ENCODE results near the gene OSBPL5.

DNA sequence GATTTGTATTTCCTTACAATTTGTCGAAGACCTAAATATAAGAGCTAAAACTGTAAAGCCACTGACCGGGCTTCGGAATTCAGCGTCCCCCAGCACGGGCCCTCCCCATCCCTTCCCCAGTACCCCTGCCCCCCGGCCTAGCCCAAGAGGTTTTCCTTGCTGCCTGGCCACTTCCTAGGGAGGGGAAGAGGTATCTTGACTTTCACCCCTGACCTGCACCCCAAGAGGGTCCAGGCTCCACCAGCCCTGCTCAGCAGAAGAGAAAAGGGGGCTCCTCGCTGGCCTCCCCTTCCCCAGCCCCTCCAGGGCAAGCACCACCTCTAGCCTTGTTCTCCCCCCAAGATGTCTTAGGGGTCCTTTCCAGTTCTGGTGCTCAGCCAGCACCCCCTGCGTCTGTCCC lies 81.8 kb downstream of the OSBPL5 start:
- TF ChIP-seq, protein P1, sequence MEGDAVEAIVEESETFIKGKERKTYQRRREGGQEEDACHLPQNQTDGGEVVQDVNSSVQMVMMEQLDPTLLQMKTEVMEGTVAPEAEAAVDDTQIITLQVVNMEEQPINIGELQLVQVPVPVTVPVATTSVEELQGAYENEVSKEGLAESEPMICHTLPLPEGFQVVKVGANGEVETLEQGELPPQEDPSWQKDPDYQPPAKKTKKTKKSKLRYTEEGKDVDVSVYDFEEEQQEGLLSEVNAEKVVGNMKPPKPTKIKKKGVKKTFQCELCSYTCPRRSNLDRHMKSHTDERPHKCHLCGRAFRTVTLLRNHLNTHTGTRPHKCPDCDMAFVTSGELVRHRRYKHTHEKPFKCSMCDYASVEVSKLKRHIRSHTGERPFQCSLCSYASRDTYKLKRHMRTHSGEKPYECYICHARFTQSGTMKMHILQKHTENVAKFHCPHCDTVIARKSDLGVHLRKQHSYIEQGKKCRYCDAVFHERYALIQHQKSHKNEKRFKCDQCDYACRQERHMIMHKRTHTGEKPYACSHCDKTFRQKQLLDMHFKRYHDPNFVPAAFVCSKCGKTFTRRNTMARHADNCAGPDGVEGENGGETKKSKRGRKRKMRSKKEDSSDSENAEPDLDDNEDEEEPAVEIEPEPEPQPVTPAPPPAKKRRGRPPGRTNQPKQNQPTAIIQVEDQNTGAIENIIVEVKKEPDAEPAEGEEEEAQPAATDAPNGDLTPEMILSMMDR (IDR thresholded peaks at IDR 0.05), result no peak
- no peak for TF ChIP-seq POLR2A (IDR thresholded peaks at IDR 0.05)
